GM23338 (cell line): ENCODE data around the gene POFUT2. TPM values are rescaled to one million over a fixed set of nuclear protein-coding genes. Genes with fewer than 3 reads are reported as not detected.
A peak's percentile ranks its signal among the peaks of the same experiment; 100 is the strongest.

Source experiments
- ATAC-seq: fragments of 200-7000 bp; cut with Tn5 transposase; 3 replicates; pipeline ENCODE4 v1.9.1; 2020
- DNase-seq: peaks from one replicate; pipeline ENCODE4 v3.0.0-alpha.2; 2015; ENCODE audit warnings: low spot score
- H2AFZ ChIP-seq: fragments of 200-600 bp; sonication (generic); 2 replicates; pipeline ENCODE4 v1.8.0; 2016; ENCODE audit warnings: antibody characterized with exemption, mild to moderate bottlenecking, moderate library complexity
- H3F3A ChIP-seq: fragments of 200-600 bp; sonication (generic); replicated peaks from 2 replicates; pipeline ENCODE4 v1.8.0; 2017; ENCODE audit warnings: antibody characterized with exemption, mixed run types, low read depth
- H3K27ac ChIP-seq: fragments of 200-600 bp; sonication (generic); 2 replicates; pipeline ENCODE4 v1.6.1; 2016; ENCODE audit warnings: low read depth
- H3K27me3 ChIP-seq: fragments of 200-600 bp; sonication (generic); 2 replicates; pipeline ENCODE4 v1.8.0; 2016; ENCODE audit warnings: mild to moderate bottlenecking, mixed run types, moderate library complexity; ENCODE audit not compliant: insufficient read depth
- H3K36me3 ChIP-seq: fragments of 200-600 bp; sonication (generic); 2 replicates; pipeline ENCODE4 v1.8.0; 2016; ENCODE audit warnings: mild to moderate bottlenecking; ENCODE audit not compliant: insufficient read depth
- H3K4me1 ChIP-seq: fragments of 200-600 bp; sonication (generic); 2 replicates; pipeline ENCODE4 v1.8.0; 2016; ENCODE audit warnings: mild to moderate bottlenecking, moderate library complexity; ENCODE audit not compliant: insufficient read depth
- H3K4me2 ChIP-seq: fragments of 200-600 bp; sonication (generic); 2 replicates; pipeline ENCODE4 v1.7.1; 2017; ENCODE audit warnings: mixed run types
- H3K4me3 ChIP-seq: fragments of 200-600 bp; sonication (generic); 2 replicates; pipeline ENCODE4 v1.6.1; 2016; ENCODE audit warnings: mixed run types
- H3K79me2 ChIP-seq: fragments of 200-600 bp; sonication (generic); replicated peaks from 2 replicates; pipeline ENCODE4 v1.8.0; 2017; ENCODE audit warnings: mild to moderate bottlenecking; ENCODE audit not compliant: insufficient read depth
- H3K9me2 ChIP-seq: fragments of 200-600 bp; sonication (generic); 2 replicates; pipeline ENCODE4 v1.8.0; 2017; ENCODE audit not compliant: insufficient read depth
- H4K20me1 ChIP-seq: fragments of 200-600 bp; sonication (generic); replicated peaks from 2 replicates; pipeline ENCODE4 v1.8.0; 2017; ENCODE audit warnings: mild to moderate bottlenecking; ENCODE audit not compliant: insufficient read depth
- H3K27ac Mint-ChIP-seq: 2 replicates; pipeline ENCODE4 v1.8.0; 2020; ENCODE audit warnings: inconsistent platforms, mild to moderate bottlenecking, moderate library complexity, mixed read lengths
- H3K27me3 Mint-ChIP-seq: 3 replicates; pipeline ENCODE4 v1.8.0; 2022; ENCODE audit warnings: low read depth, mild to moderate bottlenecking, moderate library complexity, mixed read lengths, inconsistent platforms; ENCODE audit not compliant: insufficient read depth, poor library complexity
- H3K36me3 Mint-ChIP-seq: 3 replicates; pipeline ENCODE4 v1.8.0; 2021; ENCODE audit warnings: low read depth, mild to moderate bottlenecking, inconsistent platforms, moderate library complexity, mixed read lengths
- H3K4me1 Mint-ChIP-seq: 3 replicates; pipeline ENCODE4 v1.8.0; 2020; ENCODE audit warnings: mild to moderate bottlenecking, inconsistent platforms, mixed read lengths
- H3K4me3 Mint-ChIP-seq: 3 replicates; pipeline ENCODE4 v1.8.0; 2021; ENCODE audit warnings: moderate library complexity, mild to moderate bottlenecking, inconsistent platforms, mixed read lengths
- H3K9me3 Mint-ChIP-seq: 3 replicates; pipeline ENCODE4 v1.8.0; 2020; ENCODE audit warnings: moderate library complexity, mild to moderate bottlenecking, inconsistent platforms, mixed read lengths
- EZH2 ChIP-seq: fragments of 200-600 bp; sonication (generic); IDR thresholded peaks from one replicate; pipeline ENCODE4 v1.8.0; 2017; ENCODE audit warnings: antibody characterized with exemption, mild to moderate bottlenecking, low read depth; ENCODE audit not compliant: unreplicated experiment
- EZH2phosphoT487 ChIP-seq: fragments of 200-600 bp; sonication (generic); IDR thresholded peaks from one replicate; pipeline ENCODE4 v1.8.1; 2018; ENCODE audit warnings: antibody characterized with exemption; ENCODE audit not compliant: unreplicated experiment
- JUNB ChIP-seq: IDR thresholded peaks from one replicate; pipeline ENCODE4 v1.6.1; 2016; ENCODE audit warnings: antibody characterized with exemption; ENCODE audit not compliant: unreplicated experiment
- NANOG ChIP-seq: IDR thresholded peaks from 2 replicates; pipeline ENCODE4 v1.6.1; 2016; ENCODE audit warnings: antibody characterized with exemption, borderline replicate concordance
- REST ChIP-seq: IDR thresholded peaks from one replicate; pipeline ENCODE4 v1.6.1; 2018; ENCODE audit warnings: antibody characterized with exemption; ENCODE audit not compliant: unreplicated experiment
- ZNF114 ChIP-seq: fragments of 250-450 bp; sonication (Bioruptor Pico); IDR thresholded peaks from 2 replicates; pipeline ENCODE4 v1.5.0; 2020; ENCODE audit warnings: mild to moderate bottlenecking, moderate library complexity
- polyA plus RNA-seq: library from polyadenylated mRNA; unstranded; fragments of >200 nt; fragmentation: Nextera tagmentation; extraction: Ambion mirVana; gene quantifications from 2 replicates; pipeline ENCODE4 v1.2.1, GENCODE V29; 2016
- total RNA-seq: library from RNA; depleted of rRNA; stranded (reverse); fragments of >200 nt; shearing (Covaris generic); gene quantifications from 2 replicates; pipeline ENCODE4 v1.2.3, GENCODE V29; 2014
- TF ChIP-seq, protein P1 (sequence below), 2 experiments: fragments of 200-600 bp in 1 of 2; sonication (generic) in 1 of 2; conservative IDR thresholded peaks; 2 replicates each; pipeline versions ENCODE4 v1.5.1 to v1.6.1; 2016 to 2017; ENCODE audit warnings: antibody characterized with exemption in 2 of 2, low read depth in 2 of 2, mild to moderate bottlenecking in 2 of 2, moderate library complexity in 1 of 2
- TF ChIP-seq, protein P2 (sequence below): IDR thresholded peaks from 2 replicates; pipeline ENCODE4 v1.6.1; 2016; ENCODE audit warnings: antibody characterized with exemption

Gene POFUT2
- total and polyA plus RNA-seq, 2 experiments from 2014 or later, result 12.1 to 34.5 TPM

DNA sequence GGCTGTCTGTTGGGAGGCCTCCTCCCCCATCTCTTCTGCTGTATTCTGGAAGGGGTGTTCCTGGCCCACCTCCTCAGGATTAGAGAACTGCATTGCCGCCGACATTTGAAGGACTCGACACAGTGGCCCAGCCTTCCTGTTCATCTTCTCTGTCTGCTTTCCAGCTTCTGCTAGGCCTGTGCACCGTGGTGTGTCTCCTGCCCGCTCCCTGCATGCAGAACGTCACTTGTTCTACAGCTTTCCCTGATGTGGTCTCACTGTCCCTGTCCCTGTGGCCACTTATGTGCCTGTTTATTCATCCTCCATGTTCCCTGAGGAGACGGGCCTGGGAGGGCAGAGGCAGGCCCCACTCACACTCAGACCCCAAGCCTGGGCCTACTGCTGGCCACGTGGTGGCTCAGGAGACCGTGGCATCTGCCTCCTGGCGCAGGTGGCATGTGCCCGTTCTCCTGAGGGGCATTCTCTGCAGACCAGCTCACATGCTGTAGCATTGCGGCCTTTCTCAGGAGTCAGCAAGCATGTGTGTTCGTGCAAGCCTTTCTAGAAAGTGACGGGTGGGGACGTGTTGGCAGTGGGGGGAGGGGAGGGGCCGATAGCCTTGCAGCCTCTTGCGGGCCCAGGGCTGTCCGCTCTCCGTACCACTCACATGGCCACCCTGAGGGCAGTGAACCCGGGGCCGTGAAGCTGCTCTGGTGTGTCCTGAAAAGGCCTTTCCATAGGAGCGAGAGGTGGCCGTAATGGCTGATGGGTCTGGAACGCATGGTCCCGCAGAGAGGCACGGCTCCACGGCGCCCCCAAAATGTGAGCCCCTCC is 35.9 kb downstream of the POFUT2 start:
- no peak for DNase-seq
- Mint-ChIP-seq H3K4me3 (no peak overlapping the region), H3K27ac (no peak overlapping the region; the same call in 1 of the 2 replicates), H3K36me3 (no peaks in the 10 kb centered on the region), H3K27me3 (peaks cover 8% of the 10 kb centered on the region), H3K9me3 (peaks cover 4% of the 10 kb centered on the region; the same call in 1 of the 3 replicates), H3K4me1 (peaks cover 22% of the 10 kb centered on the region)
- Histone ChIP-seq H3K9me2 (no peaks in the 10 kb centered on the region), H4K20me1 (no peaks in the 10 kb centered on the region), H3K36me3 (no peaks in the 10 kb centered on the region), H3K79me2 (no peaks in the 10 kb centered on the region), H3K4me2 (no peak overlapping the region), H3K4me3 (no peak overlapping the region), H3F3A (no peaks in the 10 kb centered on the region), H3K4me1 (no peaks in the 10 kb centered on the region), H3K27ac (no peak overlapping the region), H3K27me3 (no peaks in the 10 kb centered on the region), H2AFZ (no peak overlapping the region)
- no peak for ATAC-seq
- TF ChIP-seq EZH2 (no peak), NANOG (no peak)
- TF ChIP-seq, protein P1, sequence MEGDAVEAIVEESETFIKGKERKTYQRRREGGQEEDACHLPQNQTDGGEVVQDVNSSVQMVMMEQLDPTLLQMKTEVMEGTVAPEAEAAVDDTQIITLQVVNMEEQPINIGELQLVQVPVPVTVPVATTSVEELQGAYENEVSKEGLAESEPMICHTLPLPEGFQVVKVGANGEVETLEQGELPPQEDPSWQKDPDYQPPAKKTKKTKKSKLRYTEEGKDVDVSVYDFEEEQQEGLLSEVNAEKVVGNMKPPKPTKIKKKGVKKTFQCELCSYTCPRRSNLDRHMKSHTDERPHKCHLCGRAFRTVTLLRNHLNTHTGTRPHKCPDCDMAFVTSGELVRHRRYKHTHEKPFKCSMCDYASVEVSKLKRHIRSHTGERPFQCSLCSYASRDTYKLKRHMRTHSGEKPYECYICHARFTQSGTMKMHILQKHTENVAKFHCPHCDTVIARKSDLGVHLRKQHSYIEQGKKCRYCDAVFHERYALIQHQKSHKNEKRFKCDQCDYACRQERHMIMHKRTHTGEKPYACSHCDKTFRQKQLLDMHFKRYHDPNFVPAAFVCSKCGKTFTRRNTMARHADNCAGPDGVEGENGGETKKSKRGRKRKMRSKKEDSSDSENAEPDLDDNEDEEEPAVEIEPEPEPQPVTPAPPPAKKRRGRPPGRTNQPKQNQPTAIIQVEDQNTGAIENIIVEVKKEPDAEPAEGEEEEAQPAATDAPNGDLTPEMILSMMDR (conservative IDR thresholded peaks at IDR 0.05; ENCODE audit: low read depth in 2 of 2), result 0 out of 4 replicates have a peak, but pooled peaks of 1 of the 2 experiments have one; percentile 3

DNA sequence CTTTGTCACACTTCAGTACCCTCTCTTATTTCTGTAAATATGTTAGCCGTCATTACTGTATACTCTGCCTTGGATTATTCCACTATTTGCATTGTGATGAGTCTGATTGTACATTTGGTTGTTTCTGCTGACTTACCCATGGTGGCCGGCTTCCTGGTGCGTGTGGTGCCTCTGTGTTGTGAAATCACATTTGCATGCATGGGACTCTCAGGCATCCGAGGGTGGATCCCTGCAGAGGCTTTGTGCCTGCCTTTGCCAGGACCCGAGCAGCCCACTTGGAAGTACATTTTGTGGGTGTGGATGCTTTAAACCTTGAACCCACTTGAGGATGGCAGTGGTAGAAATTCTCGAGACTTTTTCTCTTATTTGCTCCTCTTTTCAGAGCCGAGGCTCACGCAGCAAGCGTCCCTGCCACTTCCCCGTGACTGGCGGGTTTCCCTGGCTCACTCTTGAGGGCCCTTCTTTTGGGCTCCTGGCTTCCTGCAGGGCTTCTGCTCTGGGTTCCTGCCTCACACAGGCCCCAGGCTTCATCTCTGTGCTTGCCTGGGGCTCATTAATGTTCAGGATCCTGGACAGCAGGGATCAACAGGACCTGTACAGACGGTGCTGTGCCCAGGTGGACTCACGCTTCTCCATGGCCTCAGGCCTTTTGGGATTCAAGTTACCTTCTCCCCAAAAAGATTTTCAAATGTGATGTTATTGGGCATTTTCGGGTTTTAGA is 36.6 kb downstream of the POFUT2 start:
- no peak overlapping the region for H3K4me3 ChIP-seq
- no peaks in the 10 kb centered on the region for H3K36me3 Mint-ChIP-seq
- no peak overlapping the region for H3K27ac Mint-ChIP-seq
- no peaks in the 10 kb centered on the region for H4K20me1 ChIP-seq
- no peaks in the 10 kb centered on the region for H3K79me2 ChIP-seq
- no peaks in the 10 kb centered on the region for H3F3A ChIP-seq
- no peaks in the 10 kb centered on the region for H3K36me3 ChIP-seq
- H3K27me3 ChIP-seq, result no peaks in the 10 kb centered on the region
- H3K4me1 Mint-ChIP-seq, result peaks cover 22% of the 10 kb centered on the region
- H2AFZ ChIP-seq, result no peak overlapping the region
- no peaks in the 10 kb centered on the region for H3K4me1 ChIP-seq
- H3K9me2 ChIP-seq, result no peaks in the 10 kb centered on the region
- no peak overlapping the region for H3K4me3 Mint-ChIP-seq
- no peak for DNase-seq
- ATAC-seq, result no peak
- H3K4me2 ChIP-seq, result no peak overlapping the region
- H3K9me3 Mint-ChIP-seq, result peaks cover 4% of the 10 kb centered on the region; the same call in 1 of the 3 replicates
- no peak overlapping the region for H3K27ac ChIP-seq
- peaks cover 8% of the 10 kb centered on the region for H3K27me3 Mint-ChIP-seq
- TF ChIP-seq EZH2phosphoT487 (no peak), JUNB (no peak), ZNF114 (no peak), EZH2 (no peak), REST (no peak)
- TF ChIP-seq, protein P1 (conservative IDR thresholded peaks at IDR 0.05; ENCODE audit: low read depth in 2 of 2), result no peak
- TF ChIP-seq, protein P2, sequence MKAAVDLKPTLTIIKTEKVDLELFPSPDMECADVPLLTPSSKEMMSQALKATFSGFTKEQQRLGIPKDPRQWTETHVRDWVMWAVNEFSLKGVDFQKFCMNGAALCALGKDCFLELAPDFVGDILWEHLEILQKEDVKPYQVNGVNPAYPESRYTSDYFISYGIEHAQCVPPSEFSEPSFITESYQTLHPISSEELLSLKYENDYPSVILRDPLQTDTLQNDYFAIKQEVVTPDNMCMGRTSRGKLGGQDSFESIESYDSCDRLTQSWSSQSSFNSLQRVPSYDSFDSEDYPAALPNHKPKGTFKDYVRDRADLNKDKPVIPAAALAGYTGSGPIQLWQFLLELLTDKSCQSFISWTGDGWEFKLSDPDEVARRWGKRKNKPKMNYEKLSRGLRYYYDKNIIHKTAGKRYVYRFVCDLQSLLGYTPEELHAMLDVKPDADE, result no peak
